ENCODE measurements around the gene MTR. TPM values are rescaled to one million over a fixed set of nuclear protein-coding genes. Genes with fewer than 3 reads are reported as not detected.

The MTR gene
- total RNA-seq, 1 donor from 2014 or later: 24.1 TPM

DNA sequence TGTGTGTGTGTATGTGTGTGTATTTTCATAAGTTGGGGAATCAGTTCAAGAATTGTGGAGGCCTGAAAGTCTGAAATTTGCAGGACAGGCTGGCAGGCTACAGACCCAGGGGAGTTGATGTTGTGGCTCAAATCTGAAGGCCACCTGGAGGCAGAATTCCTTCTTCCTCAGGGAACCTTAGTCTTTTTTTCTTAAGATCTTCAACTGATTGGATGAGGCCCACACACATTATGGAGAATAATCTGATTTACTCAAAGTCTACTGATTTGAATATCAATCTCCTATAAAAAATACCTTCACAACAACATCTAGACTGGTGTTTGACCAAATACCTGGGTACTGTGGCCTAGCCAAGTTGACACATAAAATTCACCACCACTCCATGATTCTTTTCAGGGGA lies 147.3 kb downstream of the MTR start:
- no peak for FAIRE-seq
- no peak for DNase-seq (ENCODE audit: low spot score in 2 of 2)

DNA sequence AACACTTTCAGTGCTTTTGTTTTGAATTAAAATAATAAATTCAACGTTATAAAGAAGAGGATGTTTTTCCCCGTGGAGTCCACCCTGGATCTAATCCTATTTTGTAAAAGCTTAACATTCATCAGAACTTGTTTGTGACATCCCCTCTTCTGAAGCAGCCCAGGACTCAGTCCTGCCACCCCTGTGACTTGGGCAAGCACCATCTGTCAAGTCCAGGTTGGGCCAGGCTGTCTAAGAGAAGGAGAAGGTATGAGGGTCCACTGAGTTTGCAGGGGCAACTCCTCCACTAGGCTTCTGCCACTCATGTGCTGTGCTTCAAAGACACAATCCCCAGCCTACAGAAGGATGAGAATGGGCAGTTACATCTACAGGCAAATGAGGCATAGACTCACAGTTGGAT lies 149.5 kb downstream of the MTR start:
- no peak for FAIRE-seq
- DNase-seq (ENCODE audit: low spot score in 2 of 2): no peak

DNA sequence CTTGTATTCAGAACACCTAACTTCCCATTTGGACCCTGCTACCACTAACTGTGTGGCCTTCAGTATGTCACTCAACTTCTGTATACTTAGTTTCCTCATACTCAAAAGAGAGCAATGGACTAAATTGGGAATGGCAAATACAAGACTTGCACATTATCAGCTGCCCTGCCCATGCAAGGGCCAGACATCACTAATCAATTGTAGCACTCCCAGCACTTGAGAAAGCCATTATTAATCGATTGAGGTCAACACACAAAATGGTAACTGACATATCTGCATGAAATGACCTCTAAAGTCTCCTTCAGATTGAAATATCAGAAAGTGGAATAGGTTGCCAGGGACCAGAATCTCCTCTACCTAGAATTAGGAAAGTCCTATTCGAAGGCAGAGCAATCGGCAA lies 149.9 kb downstream of the MTR start:
- FAIRE-seq (no peak), DNase-seq (ENCODE audit: low spot score in 2 of 2) (no peak)

DNA sequence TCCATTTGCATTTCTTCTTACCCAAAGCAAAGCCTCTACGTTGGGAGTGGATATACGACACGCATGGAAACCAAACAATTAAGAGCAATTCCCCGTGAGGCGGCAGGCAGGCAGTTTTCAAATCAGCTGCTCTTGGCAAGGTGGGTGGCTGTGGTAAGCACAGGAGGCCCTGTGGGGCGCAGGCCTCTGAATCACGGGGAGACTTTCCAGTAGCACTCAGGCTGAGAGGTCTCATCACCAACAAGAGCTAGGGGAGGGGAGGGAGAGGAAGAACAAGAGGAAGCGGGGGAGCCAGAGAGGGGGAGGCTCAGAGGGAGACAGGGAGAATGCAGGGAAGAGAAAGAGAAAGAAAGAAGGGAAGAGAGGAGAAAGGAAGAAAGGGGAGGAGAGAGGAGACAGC lies 152.7 kb downstream of the MTR start:
- FAIRE-seq (no peak), DNase-seq (ENCODE audit: low spot score in 2 of 2) (no peak)

DNA sequence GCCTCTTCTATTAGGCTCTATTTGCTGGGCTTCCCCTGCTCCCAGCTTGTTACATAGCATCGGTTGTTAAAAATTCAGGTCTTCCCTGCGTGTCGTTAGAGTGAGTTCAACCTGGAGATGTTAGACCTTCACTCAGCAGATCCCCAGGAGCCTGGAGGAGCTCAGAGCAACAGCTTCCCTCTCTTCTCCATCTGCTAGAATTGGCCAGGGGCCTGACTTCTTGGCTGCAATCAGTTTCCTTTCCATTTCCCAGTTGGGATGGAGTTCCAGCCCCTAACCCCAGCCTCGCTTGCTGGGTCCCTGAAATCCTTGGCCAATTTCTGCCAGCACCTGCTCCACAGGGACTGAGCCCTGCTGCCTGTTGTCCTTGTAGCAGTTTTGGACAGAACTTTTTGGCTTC lies 153.3 kb downstream of the MTR start:
- no peak for FAIRE-seq

DNA sequence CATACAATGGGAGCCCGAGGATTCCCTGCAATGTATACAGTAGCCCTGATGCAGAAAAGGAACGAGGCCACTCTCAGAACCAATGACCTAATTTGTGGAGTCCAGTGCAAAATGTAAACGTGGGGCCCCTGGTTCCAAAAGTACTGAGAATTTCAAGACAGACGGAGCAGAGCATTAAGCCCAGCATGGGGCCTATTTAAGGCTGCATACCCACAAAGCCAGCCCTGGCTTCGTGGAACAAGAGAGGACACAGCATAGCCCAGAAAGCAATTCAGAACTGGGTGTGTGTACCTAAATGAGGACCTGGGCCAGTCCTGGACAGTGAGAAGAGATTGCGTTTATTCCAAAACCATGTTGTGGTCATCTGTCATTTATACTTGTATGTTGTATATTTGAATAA lies 153.9 kb downstream of the MTR start:
- FAIRE-seq: no peak

More for the DNA sequence above, 153.3 kb downstream of the MTR start:
- DNase-seq (ENCODE audit: low spot score in 2 of 2): no peak

DNA sequence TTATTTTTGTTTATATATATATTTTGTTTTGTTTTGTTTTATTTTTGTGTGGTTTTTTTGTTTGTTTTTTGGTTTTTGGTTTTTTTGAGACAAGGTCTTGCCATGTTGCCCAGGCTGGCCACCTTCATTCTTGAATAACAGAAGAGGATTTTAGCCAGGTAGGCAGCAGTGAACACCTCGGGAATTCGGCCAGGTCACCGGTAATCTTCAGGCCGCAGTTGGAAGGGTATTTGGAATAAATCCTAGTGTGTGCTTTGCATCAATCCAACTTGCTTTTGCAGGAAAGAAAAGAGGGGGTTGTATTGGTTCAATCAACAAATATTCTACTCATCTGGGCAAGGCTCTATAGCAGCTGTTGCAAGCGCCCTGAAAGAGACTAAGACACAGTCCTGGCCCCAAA lies 155.3 kb downstream of the MTR start:
- DNase-seq (ENCODE audit: low spot score in 2 of 2) (no peak), FAIRE-seq (no peak)

More for the DNA sequence above, 153.9 kb downstream of the MTR start:
- no peak for DNase-seq (ENCODE audit: low spot score in 2 of 2)

DNA sequence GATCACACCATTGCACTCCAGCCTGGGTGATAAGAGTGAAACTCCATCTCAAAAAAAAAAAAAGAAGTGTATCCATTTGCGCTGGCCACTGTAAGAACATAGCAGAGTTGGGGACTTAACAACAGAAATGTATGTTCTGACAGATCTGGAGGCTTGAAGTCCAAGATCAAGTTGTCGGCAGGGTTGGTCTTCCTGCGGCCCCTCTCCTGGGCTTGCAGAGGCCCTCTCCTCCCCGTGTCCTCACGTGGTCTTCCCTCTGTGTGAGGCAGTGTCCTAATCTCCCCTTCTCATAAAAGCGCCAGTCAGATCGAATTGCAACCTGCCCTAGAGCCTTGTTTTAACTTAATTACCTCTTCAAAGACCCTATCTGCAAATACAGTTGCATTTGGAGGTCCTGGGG lies 156.6 kb downstream of the MTR start:
- DNase-seq (ENCODE audit: low spot score in 2 of 2) (no peak), FAIRE-seq (no peak)

DNA sequence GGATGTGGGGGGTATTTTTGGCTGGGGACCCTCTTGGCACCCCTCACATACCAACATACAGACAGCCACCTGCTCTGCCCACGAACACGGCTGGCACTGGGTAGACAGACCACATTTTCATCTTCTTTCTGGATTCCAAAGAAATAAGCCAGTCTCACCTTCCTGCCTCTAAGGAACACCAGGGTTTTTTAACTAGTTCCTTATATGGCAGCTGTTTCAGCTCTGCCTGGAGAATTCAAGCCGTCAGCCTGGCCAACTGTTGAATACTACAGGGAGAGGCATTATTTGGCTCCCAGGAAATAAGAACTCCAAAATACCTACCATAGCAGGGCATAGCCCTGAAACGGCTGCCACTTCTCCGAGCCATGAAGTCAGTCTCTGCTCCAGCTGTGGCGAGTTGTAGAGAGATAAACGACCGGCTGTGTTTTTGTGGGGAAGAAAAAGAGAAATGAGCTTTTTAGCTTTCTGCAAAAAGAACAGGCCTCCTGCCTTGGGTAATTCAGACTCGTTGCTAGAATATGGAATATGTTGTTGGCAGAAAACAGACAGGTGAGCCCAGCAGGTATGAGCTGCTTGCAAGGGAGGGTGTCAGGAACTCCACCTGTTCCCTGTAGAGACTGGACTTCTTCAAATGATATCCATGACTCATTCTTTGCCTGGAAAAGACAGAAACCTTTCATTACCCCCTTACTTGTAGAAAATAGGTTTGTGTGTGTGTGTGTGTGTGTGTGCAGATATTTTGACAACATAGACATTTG lies 157.3 kb downstream of the MTR start:
- no peak for FAIRE-seq

DNA sequence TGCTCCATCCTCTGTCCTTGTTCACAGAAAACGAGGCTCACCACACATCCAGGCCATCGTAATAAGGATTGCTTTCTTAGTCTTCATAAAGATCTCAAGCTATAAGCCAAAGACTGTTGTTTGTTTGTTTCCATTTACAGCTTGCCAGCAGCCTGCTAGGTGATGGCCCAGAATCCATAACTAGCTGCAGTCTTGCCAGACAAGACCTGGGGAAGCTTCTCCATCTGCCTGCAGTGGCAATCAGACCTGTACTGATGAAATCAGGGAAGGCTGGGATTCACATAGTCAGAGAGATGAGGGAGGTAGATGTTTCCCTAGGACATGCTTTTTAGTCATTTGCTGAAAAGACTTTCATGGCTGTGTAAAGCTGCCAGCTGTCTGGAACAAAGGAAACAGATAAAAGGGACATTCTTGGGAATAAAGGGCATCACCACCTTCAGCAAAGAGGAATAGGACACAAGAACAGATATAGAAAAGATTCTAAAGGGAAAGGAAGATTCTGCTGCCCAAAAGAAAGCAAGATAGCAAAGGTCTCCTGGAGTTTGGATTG lies 158.1 kb downstream of the MTR start:
- FAIRE-seq: no peak

More for the DNA sequence above, 157.3 kb downstream of the MTR start:
- DNase-seq (ENCODE audit: low spot score in 2 of 2): no peak

More for the DNA sequence above, 158.1 kb downstream of the MTR start:
- no peak for DNase-seq (ENCODE audit: low spot score in 2 of 2)

Other genes with a start within 250 kb of the MTR start
- 33.4 TPM for gene HEATR1, start 190.8 kb upstream of the MTR start, total RNA-seq
- 33.8 TPM for gene ACTN2, start 108.8 kb upstream of the MTR start, total RNA-seq
- not detected for gene MT1HL1, start 209.1 kb downstream of the MTR start, total RNA-seq
- 29.8 TPM for gene RYR2, start 246.9 kb downstream of the MTR start, total RNA-seq

All from frontal cortex (tissue), 4 donors.